ENCODE results near the gene SLC13A5. TPM values are rescaled to one million over a fixed set of nuclear protein-coding genes. Genes with fewer than 3 reads are reported as not detected.

SLC13A5 gene
- total RNA-seq, 1 experiment from 2014 or later = 0.07 TPM

- ChIA-PET CTCF (interaction anchor here (3.1 kb wide), 1 partner anchor 12 kb away, joined by 10 read pairs; no protein-coding TSS in a partner anchor), RAD21 (ENCODE audit: low non-redundant PET in 1 of 2, low total read pairs in 2 of 2, uncharacterized antibody in 2 of 2, unreplicated experiment in 2 of 2) (no interaction called here), POLR2A (interaction anchor here (0.5 kb wide), 1 partner anchor 253 kb away, joined by 3 read pairs; no protein-coding TSS in a partner anchor)
- Histone ChIP-seq H3K27ac (ENCODE audit: low read depth, low read length) (no peak overlapping the region), H3K9me3 (ENCODE audit: control insufficient read depth in 1 of 2, insufficient read depth in 1 of 2, low read depth in 1 of 2, low read length in 2 of 2) (no peaks in the 10 kb centered on the region), H3K79me2 (ENCODE audit: insufficient read depth, low read length) (no peaks in the 10 kb centered on the region), H3K27me3 (ENCODE audit: insufficient read depth, low read length) (no peaks in the 10 kb centered on the region), H3K9me2 (ENCODE audit: insufficient read depth) (no peaks in the 10 kb centered on the region), H4K20me1 (ENCODE audit: insufficient read depth) (no peaks in the 10 kb centered on the region), H3K4me2 (ENCODE audit: low read length) (no peak overlapping the region), H3K4me1 (ENCODE audit: control insufficient read depth in 1 of 2, insufficient read depth in 2 of 2, low read length in 2 of 2) (peaks cover 8% of the 10 kb centered on the region in 2 experiments; a peak in 3 of 4 replicates), H3K4me3 (replicated peaks in 1 of 2; ENCODE audit: low read depth in 1 of 2, low read length in 2 of 2) (no peak overlapping the region), H2AFZ (ENCODE audit: low read depth, low read length, poor library complexity, severe bottlenecking) (no peak overlapping the region), H3K36me3 (ENCODE audit: control insufficient read depth in 1 of 2, insufficient read depth in 2 of 2, low read length in 2 of 2) (no peaks in the 10 kb centered on the region), H3K9ac (ENCODE audit: low read length) (no peak overlapping the region)
- ATAC-seq = no peak
- no peak for DNase-seq (ENCODE audit: low read depth, low spot score)
- TF ChIP-seq, protein P1, sequence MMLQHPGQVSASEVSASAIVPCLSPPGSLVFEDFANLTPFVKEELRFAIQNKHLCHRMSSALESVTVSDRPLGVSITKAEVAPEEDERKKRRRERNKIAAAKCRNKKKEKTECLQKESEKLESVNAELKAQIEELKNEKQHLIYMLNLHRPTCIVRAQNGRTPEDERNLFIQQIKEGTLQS (IDR thresholded peaks at IDR 0.05) = no peak
- TF ChIP-seq CBX3 (IDR thresholded peaks at IDR 0.05; ENCODE audit: low read depth) (no peak), SIN3A (IDR thresholded peaks at IDR 0.05; ENCODE audit: low read depth) (no peak), CEBPB (IDR thresholded peaks at IDR 0.05; ENCODE audit: low read depth) (no peak), EGR1 (IDR thresholded peaks at IDR 0.05; ENCODE audit: low read depth) (no peak), ELF1 (IDR thresholded peaks at IDR 0.05; ENCODE audit: borderline replicate concordance, low read depth) (no peak), SRF (IDR thresholded peaks at IDR 0.05; ENCODE audit: low read depth) (no peak), FOSL1 (IDR thresholded peaks at IDR 0.05; ENCODE audit: low read depth) (no peak), RAD21 (IDR thresholded peaks at IDR 0.05; ENCODE audit: low read depth) (no peak), EZH2 (IDR thresholded peaks at IDR 0.05) (no peak), TCF7L2 (IDR thresholded peaks at IDR 0.05; ENCODE audit: borderline replicate concordance, extremely low read depth, insufficient read depth, insufficient read length) (no peak), SP1 (IDR thresholded peaks at IDR 0.05; ENCODE audit: low read depth) (no peak), POLR2AphosphoS5 (IDR thresholded peaks at IDR 0.05; ENCODE audit: low read depth, low read length) (no peak), REST (IDR thresholded peaks at IDR 0.05; ENCODE audit: low read depth) (no peak), MAX (IDR thresholded peaks at IDR 0.05) (no peak), ZBTB33 (IDR thresholded peaks at IDR 0.05; ENCODE audit: extremely low read depth, insufficient replicate concordance, low read length) (no peak), POLR2A (IDR thresholded peaks at IDR 0.05; ENCODE audit: borderline replicate concordance, extremely low read depth, insufficient read depth, insufficient read length) (no peak), YY1 (IDR thresholded peaks at IDR 0.05; ENCODE audit: extremely low read depth, insufficient replicate concordance, low read depth, low read length) (no peak), ZFX (IDR thresholded peaks at IDR 0.05) (no peak)
- TF ChIP-seq, protein P2, sequence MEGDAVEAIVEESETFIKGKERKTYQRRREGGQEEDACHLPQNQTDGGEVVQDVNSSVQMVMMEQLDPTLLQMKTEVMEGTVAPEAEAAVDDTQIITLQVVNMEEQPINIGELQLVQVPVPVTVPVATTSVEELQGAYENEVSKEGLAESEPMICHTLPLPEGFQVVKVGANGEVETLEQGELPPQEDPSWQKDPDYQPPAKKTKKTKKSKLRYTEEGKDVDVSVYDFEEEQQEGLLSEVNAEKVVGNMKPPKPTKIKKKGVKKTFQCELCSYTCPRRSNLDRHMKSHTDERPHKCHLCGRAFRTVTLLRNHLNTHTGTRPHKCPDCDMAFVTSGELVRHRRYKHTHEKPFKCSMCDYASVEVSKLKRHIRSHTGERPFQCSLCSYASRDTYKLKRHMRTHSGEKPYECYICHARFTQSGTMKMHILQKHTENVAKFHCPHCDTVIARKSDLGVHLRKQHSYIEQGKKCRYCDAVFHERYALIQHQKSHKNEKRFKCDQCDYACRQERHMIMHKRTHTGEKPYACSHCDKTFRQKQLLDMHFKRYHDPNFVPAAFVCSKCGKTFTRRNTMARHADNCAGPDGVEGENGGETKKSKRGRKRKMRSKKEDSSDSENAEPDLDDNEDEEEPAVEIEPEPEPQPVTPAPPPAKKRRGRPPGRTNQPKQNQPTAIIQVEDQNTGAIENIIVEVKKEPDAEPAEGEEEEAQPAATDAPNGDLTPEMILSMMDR (IDR thresholded peaks at IDR 0.05 in 2 of 3, conservative IDR thresholded peaks at IDR 0.05 in 1 of 3; ENCODE audit: borderline replicate concordance in 1 of 3, insufficient read depth in 1 of 3, low read depth in 2 of 3, low read length in 2 of 3) = no peak
- intact Hi-C loops (cut with micrococcal nuclease) = no loop called here
- BruUV-seq (replicated peaks) = no TSS peak
These were observed 726 bp upstream of the SLC13A5 start for GRCh38 chr17:6713918-6714271.
